Prostate gland (tissue), 2 donors: ENCODE measurements around the gene FAM174A. TPM values are rescaled to one million over a fixed set of nuclear protein-coding genes. Genes with fewer than 3 reads are reported as not detected.

Source experiments
- DNase-seq: peaks from one replicate; pipeline ENCODE4 v3.0.0-alpha.2; 2019; ENCODE audit warnings: low spot score
- H3K27ac ChIP-seq, 2 donors: fragments of 200-600 bp; sonication (generic); 2 replicates each; pipeline ENCODE4 v1.5.1; 2017 to 2019
- H3K27me3 ChIP-seq: fragments of 200-600 bp; sonication (generic); replicated peaks from 2 replicates; pipeline ENCODE4 v1.5.1; 2019; ENCODE audit not compliant: insufficient read depth
- H3K36me3 ChIP-seq, 2 donors: fragments of 200-600 bp; sonication (generic); 1 replicate in 1 of 2; 2 replicates in 1 of 2; pipeline versions ENCODE4 v1.5.1 to v1.8.1; 2017 to 2019
- H3K4me1 ChIP-seq: fragments of 200-600 bp; sonication (generic); replicated peaks from 2 replicates; pipeline ENCODE4 v1.5.1; 2019
- H3K4me3 ChIP-seq, 2 donors: fragments of 200-600 bp; sonication (generic); 2 replicates each; pipeline ENCODE4 v1.5.1; 2017 to 2019
- H3K9me3 ChIP-seq: fragments of 200-600 bp; sonication (generic); 2 replicates; pipeline ENCODE4 v1.5.1; 2017
- POLR2A ChIP-seq: fragments of 450-650 bp; IDR thresholded peaks from one replicate; pipeline ENCODE4 v1.6.1; 2016; ENCODE audit warnings: antibody characterized with exemption, mild to moderate bottlenecking
- POLR2AphosphoS5 ChIP-seq: sonication (generic); formaldehyde crosslinking; IDR thresholded peaks from one replicate; pipeline ENCODE4 v1.6.1; 2017; ENCODE audit warnings: antibody characterized with exemption
- WGBS: methylation state at CpG from one replicate; pipeline ENCODE4 v1.1.5; 2018; 5-methylcytosine and 5-hydroxymethylcytosine counted together
- intact Hi-C: fragments of 100-400 bp; cut with DNase I; formaldehyde crosslinking; loops from one replicate; pipeline ENCODE4 v1.14.2; 2022
- total RNA-seq, 2 donors: library from RNA; depleted of rRNA; stranded (reverse); fragments of >200 nt; gene quantifications; one replicate each; pipeline ENCODE4 v1.1.0, GENCODE V29; 2016
- TF ChIP-seq, protein P1 (sequence below), 4 experiments: fragments of 200-600 bp in 2 of 4; fragments of 450-650 bp in 2 of 4; sonication (generic) in 2 of 4; IDR thresholded peaks; 1 replicate in 3 of 4; 2 replicates in 1 of 4; pipeline ENCODE4 v1.5.1; 2016 to 2019; ENCODE audit warnings: antibody characterized with exemption in 4 of 4, mild to moderate bottlenecking in 2 of 4, moderate library complexity in 2 of 4

FAM174A gene
- total RNA-seq, 2 donors from 2014 or later, result 41.6 to 74.5 TPM

- no peaks in the 10 kb centered on the region for H3K36me3 ChIP-seq
- no peaks in the 10 kb centered on the region for H3K4me1 ChIP-seq
- intact Hi-C loops, result no loop called here
- WGBS, result 90% methylated on average over 4 of the region's 4 CpGs
- TF ChIP-seq POLR2A (no peak), POLR2AphosphoS5 (no peak)
- TF ChIP-seq, protein P1, sequence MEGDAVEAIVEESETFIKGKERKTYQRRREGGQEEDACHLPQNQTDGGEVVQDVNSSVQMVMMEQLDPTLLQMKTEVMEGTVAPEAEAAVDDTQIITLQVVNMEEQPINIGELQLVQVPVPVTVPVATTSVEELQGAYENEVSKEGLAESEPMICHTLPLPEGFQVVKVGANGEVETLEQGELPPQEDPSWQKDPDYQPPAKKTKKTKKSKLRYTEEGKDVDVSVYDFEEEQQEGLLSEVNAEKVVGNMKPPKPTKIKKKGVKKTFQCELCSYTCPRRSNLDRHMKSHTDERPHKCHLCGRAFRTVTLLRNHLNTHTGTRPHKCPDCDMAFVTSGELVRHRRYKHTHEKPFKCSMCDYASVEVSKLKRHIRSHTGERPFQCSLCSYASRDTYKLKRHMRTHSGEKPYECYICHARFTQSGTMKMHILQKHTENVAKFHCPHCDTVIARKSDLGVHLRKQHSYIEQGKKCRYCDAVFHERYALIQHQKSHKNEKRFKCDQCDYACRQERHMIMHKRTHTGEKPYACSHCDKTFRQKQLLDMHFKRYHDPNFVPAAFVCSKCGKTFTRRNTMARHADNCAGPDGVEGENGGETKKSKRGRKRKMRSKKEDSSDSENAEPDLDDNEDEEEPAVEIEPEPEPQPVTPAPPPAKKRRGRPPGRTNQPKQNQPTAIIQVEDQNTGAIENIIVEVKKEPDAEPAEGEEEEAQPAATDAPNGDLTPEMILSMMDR (IDR thresholded peaks at IDR 0.05), result no peak
- H3K9me3 ChIP-seq, result no peaks in the 10 kb centered on the region
- no peak for DNase-seq
- H3K4me3 ChIP-seq, result no peak overlapping the region
- no peak overlapping the region for H3K27ac ChIP-seq
- H3K27me3 ChIP-seq, result no peaks in the 10 kb centered on the region
Measured at GRCh38 chr5:100566382-100567141, 31.4 kb downstream of the FAM174A start.

GRCh38 chr5:100574716-100575115 lies 39.5 kb downstream of the FAM174A start:
- no peak overlapping the region for H3K4me3 ChIP-seq
- H3K27me3 ChIP-seq, result no peaks in the 10 kb centered on the region
- no peak overlapping the region for H3K27ac ChIP-seq
- WGBS, result 68% methylated on average over 2 of the region's 2 CpGs
- no peaks in the 10 kb centered on the region for H3K9me3 ChIP-seq
- TF ChIP-seq POLR2A (no peak), POLR2AphosphoS5 (no peak)
- TF ChIP-seq, protein P1 (IDR thresholded peaks at IDR 0.05), result no peak
- intact Hi-C loops, result no loop called here
- DNase-seq, result no peak
- no peaks in the 10 kb centered on the region for H3K4me1 ChIP-seq
- no peaks in the 10 kb centered on the region for H3K36me3 ChIP-seq

GRCh38 chr5:100575815-100576214 lies 40.6 kb downstream of the FAM174A start:
- Histone ChIP-seq H3K27ac (no peak overlapping the region), H3K4me3 (no peak overlapping the region), H3K36me3 (no peaks in the 10 kb centered on the region), H3K9me3 (no peaks in the 10 kb centered on the region), H3K27me3 (no peaks in the 10 kb centered on the region), H3K4me1 (no peaks in the 10 kb centered on the region)
- intact Hi-C loops, result no loop called here
- TF ChIP-seq POLR2A (no peak), POLR2AphosphoS5 (no peak)
- TF ChIP-seq, protein P1 (IDR thresholded peaks at IDR 0.05), result no peak
- no peak for DNase-seq

DNA sequence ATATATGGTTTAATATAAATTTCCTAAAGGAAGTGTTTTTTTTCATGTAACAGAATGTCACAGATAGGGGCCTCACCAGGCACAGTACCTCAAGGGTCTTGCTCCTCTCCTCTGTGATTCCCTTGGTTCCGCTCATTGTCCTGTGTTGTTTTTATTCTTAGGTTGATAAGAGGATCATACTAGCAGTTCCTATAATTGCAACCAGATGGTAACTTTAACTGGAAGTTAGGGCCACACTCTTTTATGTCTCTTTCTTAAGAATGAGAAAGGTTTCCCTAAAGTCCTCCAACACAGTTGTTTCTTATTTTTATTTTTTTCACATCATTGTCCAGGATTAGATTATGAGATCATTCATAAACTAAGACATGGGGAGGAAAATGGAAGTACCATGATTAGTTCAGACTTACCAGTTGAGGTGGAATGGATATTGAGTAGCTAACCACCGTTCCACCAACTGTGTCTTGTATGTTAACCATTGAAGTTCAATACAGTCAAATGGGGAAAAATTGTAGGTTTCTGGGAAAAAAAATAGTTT lies 41.1 kb downstream of the FAM174A start:
- H3K27ac ChIP-seq, result no peak overlapping the region
- no peak overlapping the region for H3K4me3 ChIP-seq
- intact Hi-C loops, result no loop called here
- TF ChIP-seq, protein P1 (IDR thresholded peaks at IDR 0.05), result no peak
- TF ChIP-seq POLR2A (no peak), POLR2AphosphoS5 (no peak)
- no peak for DNase-seq
- H3K9me3 ChIP-seq, result no peaks in the 10 kb centered on the region
- 92% methylated on average over 2 of the region's 2 CpGs for WGBS
- H3K27me3 ChIP-seq, result no peaks in the 10 kb centered on the region
- no peaks in the 10 kb centered on the region for H3K4me1 ChIP-seq
- no peaks in the 10 kb centered on the region for H3K36me3 ChIP-seq

GRCh38 chr5:100577506-100577905 lies 42.3 kb downstream of the FAM174A start:
- TF ChIP-seq, protein P1 (IDR thresholded peaks at IDR 0.05), result no peak
- TF ChIP-seq POLR2AphosphoS5, result no peak
- TF ChIP-seq POLR2A, result no peak
- H3K4me3 ChIP-seq, result no peak overlapping the region
- H3K27ac ChIP-seq, result no peak overlapping the region
- H3K4me1 ChIP-seq, result no peaks in the 10 kb centered on the region
- H3K36me3 ChIP-seq, result no peaks in the 10 kb centered on the region
- intact Hi-C loops, result no loop called here
- no peaks in the 10 kb centered on the region for H3K27me3 ChIP-seq
- 68% methylated on average over 1 of the region's 1 CpG for WGBS
- no peaks in the 10 kb centered on the region for H3K9me3 ChIP-seq
- DNase-seq, result no peak
